ENCODE data around the gene RPEL1. TPM values are rescaled to one million over a fixed set of nuclear protein-coding genes. Genes with fewer than 3 reads are reported as not detected.

The RPEL1 gene
- total and polyA plus RNA-seq, 2 of the 8 experiments (the other 6 are each of a cell fraction or from before 2014, with no cell fraction given), result 0.12 TPM; not detected in 1

GRCh38 chr10:103276251-103276895 lies 30.7 kb downstream of the RPEL1 start:
- Histone ChIP-seq H2AFZ (ENCODE audit: low read length) (peak overlapping the region; percentile 10; the same call in 1 of the 2 replicates), H3K14ac (ENCODE audit: insufficient read length) (no peak overlapping the region), H3K56ac (replicated peaks; ENCODE audit: insufficient read length, low read depth, low read length) (no peak overlapping the region), H3K79me2 (ENCODE audit: control insufficient read depth in 1 of 2, insufficient read depth in 2 of 2, low read length in 2 of 2) (no peaks in the 10 kb centered on the region), H2BK20ac (ENCODE audit: low read length) (no peak overlapping the region), H2BK15ac (ENCODE audit: low read length) (peak overlapping the region; percentile 50; the same call in 1 of the 2 replicates), H4K20me1 (replicated peaks in 1 of 2; ENCODE audit: control insufficient read depth in 1 of 2, insufficient read depth in 2 of 2, low read length in 2 of 2) (peaks cover 3 to 12% of the 10 kb centered on the region in 2 experiments), H3K27me3 (replicated peaks in 1 of 4; ENCODE audit: control insufficient read depth in 3 of 4, extremely low read depth in 1 of 4, insufficient read depth in 3 of 4, low read length in 3 of 4) (peaks cover 17 to 40% (median 37%) of the 10 kb centered on the region in 4 experiments), H2BK120ac (replicated peaks; ENCODE audit: low read depth, low read length) (peak overlapping the region; percentile 13), H3K4ac (replicated peaks; ENCODE audit: insufficient read length, low read depth, low read length) (no peak overlapping the region), H3K23ac (ENCODE audit: insufficient read length) (no peak overlapping the region), H3K9ac (replicated peaks in 1 of 4; ENCODE audit: extremely low read depth in 1 of 4, low read depth in 3 of 4, low read length in 3 of 4) (peak overlapping the region in 1 of 4 experiments; percentile 54; a peak in 2 of 7 replicates), H3K23me2 (ENCODE audit: low read depth, low read length) (peaks cover 16% of the 10 kb centered on the region), H3K27ac (ENCODE audit: low read depth, low read length) (no peak overlapping the region), H2BK5ac (ENCODE audit: low read depth, low read length) (no peak overlapping the region), H3K4me3 (ENCODE audit: extremely low read depth in 1 of 4, insufficient read depth in 2 of 4, low read depth in 3 of 4, low read length in 4 of 4) (peak overlapping the region; percentile 49 to 72 (median 64)), H3K36me3 (ENCODE audit: control insufficient read depth in 2 of 4, insufficient read depth in 4 of 4, low read length in 3 of 4) (no peaks in the 10 kb centered on the region), H3K79me1 (ENCODE audit: low read depth, low read length) (no peaks in the 10 kb centered on the region), H2AK5ac (ENCODE audit: low read depth, low read length) (no peak overlapping the region), H3K4me1 (replicated peaks in 1 of 4; ENCODE audit: control insufficient read depth in 3 of 4, insufficient read depth in 4 of 4, low read length in 3 of 4) (peaks cover 4 to 12% (median 10%) of the 10 kb centered on the region in 4 experiments), H4K5ac (ENCODE audit: insufficient read length, low read depth, low read length) (no peak overlapping the region), H3K4me2 (ENCODE audit: insufficient read depth in 1 of 2, low read depth in 2 of 2, low read length in 2 of 2) (peak overlapping the region; percentile 85 to 88), H4K91ac (replicated peaks; ENCODE audit: insufficient read length, low read length) (no peak overlapping the region), H3K9me3 (ENCODE audit: insufficient read depth in 2 of 2, low read depth in 1 of 2, low read length in 1 of 2) (no peaks in the 10 kb centered on the region), H2BK12ac (ENCODE audit: low read depth, low read length) (no peak overlapping the region; the same call in 1 of the 2 replicates), H3K18ac (ENCODE audit: extremely low read depth, low read length) (peak overlapping the region; percentile 52; the same call in 1 of the 2 replicates), H4K8ac (ENCODE audit: extremely low read depth, insufficient read depth, low read length) (peak overlapping the region; percentile 45; the same call in 1 of the 2 replicates)
- WGBS, 2 experiments (ENCODE audit: extremely low coverage in 1 of 2, insufficient coverage in 1 of 2, insufficient read length in 1 of 2, insufficient replicate concordance in 2 of 2, low coverage in 1 of 2, low lambda C conversion rate in 2 of 2, missing lambda C conversion rate in 1 of 2), result 16% methylated on average over 21 of the region's 21 CpGs; no CpG with 5 or more reads in 1 of the 2 experiments
- TF ChIP-seq NANOG (IDR thresholded peaks at IDR 0.05; ENCODE audit: insufficient read depth, low read depth, low read length, poor library complexity, severe bottlenecking) (no peak), BACH1 (IDR thresholded peaks at IDR 0.05; ENCODE audit: low read length) (no peak), TAF7 (optimal IDR thresholded peaks at IDR 0.05; ENCODE audit: borderline replicate concordance, low read depth, low read length) (peak; percentile 70), KDM4A (IDR thresholded peaks at IDR 0.05; ENCODE audit: low read depth, low read length, severe bottlenecking) (peak; percentile 13)
- FAIRE-seq, result no peak
- ChIA-PET CTCF (ENCODE audit: partially characterized antibody) (interaction anchor here (0.6 to 2.4 kb wide), 6 partner anchors 8 to 784 kb away, joined by 3 to 9 read pairs (median 4); no protein-coding TSS in a partner anchor), POLR2A (ENCODE audit: partially characterized antibody) (interaction anchor here (0.6 to 2.1 kb wide), 4 partner anchors 11 to 278 kb away, joined by 3 to 10 read pairs (median 4); partner anchors contain the start of gene NT5C2)
- no peak for DNase-seq (ENCODE audit: low read depth in 1 of 2, low spot score in 2 of 2)
